Hepatocyte (in vitro differentiated cells): ENCODE results near the gene PRDM16. TPM values are rescaled to one million over a fixed set of nuclear protein-coding genes. Genes with fewer than 3 reads are reported as not detected.

Experiments
- DNase-seq: peaks from one replicate; pipeline ENCODE4 v3.0.0-alpha.2; 2016; ENCODE audit warnings: low spot score
- H2AFZ ChIP-seq: fragments of 200-600 bp; sonication (generic); 2 replicates; pipeline ENCODE4 v1.6.0; 2016; ENCODE audit warnings: antibody characterized with exemption, mild to moderate bottlenecking
- H3K27ac ChIP-seq: fragments of 200-600 bp; sonication (generic); 2 replicates; pipeline ENCODE4 v1.5.1; 2016; ENCODE audit warnings: mild to moderate bottlenecking
- H3K27me3 ChIP-seq: fragments of 200-600 bp; sonication (generic); 2 replicates; pipeline ENCODE4 v1.6.1; 2016
- H3K36me3 ChIP-seq: fragments of 200-600 bp; sonication (generic); replicated peaks from 2 replicates; pipeline ENCODE4 v1.5.1; 2016; ENCODE audit warnings: low read depth; ENCODE audit not compliant: insufficient read depth
- H3K4me1 ChIP-seq: fragments of 200-600 bp; sonication (generic); 2 replicates; pipeline ENCODE4 v1.5.1; 2016; ENCODE audit warnings: mild to moderate bottlenecking, moderate library complexity; ENCODE audit not compliant: insufficient read depth
- H3K4me2 ChIP-seq: fragments of 200-600 bp; sonication (generic); 2 replicates; pipeline ENCODE4 v1.6.0; 2016
- H3K4me3 ChIP-seq: fragments of 200-600 bp; sonication (generic); 2 replicates; pipeline ENCODE4 v1.5.1; 2016; ENCODE audit warnings: mild to moderate bottlenecking
- H3K79me2 ChIP-seq: fragments of 200-600 bp; sonication (generic); 2 replicates; pipeline ENCODE4 v1.6.0; 2017; ENCODE audit warnings: mild to moderate bottlenecking
- H3K9me2 ChIP-seq: fragments of 200-600 bp; sonication (generic); replicated peaks from 2 replicates; pipeline ENCODE4 v1.6.0; 2017; ENCODE audit warnings: mild to moderate bottlenecking; ENCODE audit not compliant: insufficient read depth
- H3K9me3 ChIP-seq: fragments of 200-600 bp; sonication (generic); 2 replicates; pipeline ENCODE4 v1.5.1; 2016; ENCODE audit warnings: low read depth, mild to moderate bottlenecking
- H4K20me1 ChIP-seq: fragments of 200-600 bp; sonication (generic); 2 replicates; pipeline ENCODE4 v1.6.0; 2016; ENCODE audit warnings: mild to moderate bottlenecking; ENCODE audit not compliant: insufficient read depth, poor library complexity, severe bottlenecking
- EZH2 ChIP-seq: fragments of 200-600 bp; sonication (generic); IDR thresholded peaks from 2 replicates; pipeline ENCODE4 v1.6.1; 2016; ENCODE audit warnings: antibody characterized with exemption, mild to moderate bottlenecking, borderline replicate concordance
- EZH2phosphoT487 ChIP-seq: fragments of 200-600 bp; sonication (generic); IDR thresholded peaks from one replicate; pipeline ENCODE4 v1.6.1; 2018; ENCODE audit warnings: antibody characterized with exemption, mild to moderate bottlenecking, low read depth, moderate library complexity; ENCODE audit not compliant: unreplicated experiment, severe bottlenecking
- WGBS: methylation state at CpG from one replicate; pipeline ENCODE4 v1.1.6; 2016; ENCODE audit warnings: low lambda C conversion rate; ENCODE audit errors: missing lambda C conversion rate; 5-methylcytosine and 5-hydroxymethylcytosine counted together
- polyA plus RNA-seq: library from polyadenylated mRNA; unstranded; fragments of >200 nt; fragmentation: Nextera tagmentation; extraction: Ambion mirVana; gene quantifications from 2 replicates; pipeline ENCODE4 v1.2.1, GENCODE V29; 2016
- total RNA-seq: library from RNA; depleted of rRNA; stranded (reverse); fragments of >200 nt; gene quantifications from 2 replicates; pipeline ENCODE4 v1.2.3, GENCODE V29; 2014
- TF ChIP-seq, protein P1 (sequence below): fragments of 200-600 bp; sonication (generic); IDR thresholded peaks from 2 replicates; pipeline ENCODE4 v1.5.1; 2016; ENCODE audit warnings: antibody characterized with exemption, mild to moderate bottlenecking; ENCODE audit not compliant: poor library complexity

The PRDM16 gene
- total and polyA plus RNA-seq, 2 experiments from 2014 or later: 8.1 to 9.9 TPM

DNA sequence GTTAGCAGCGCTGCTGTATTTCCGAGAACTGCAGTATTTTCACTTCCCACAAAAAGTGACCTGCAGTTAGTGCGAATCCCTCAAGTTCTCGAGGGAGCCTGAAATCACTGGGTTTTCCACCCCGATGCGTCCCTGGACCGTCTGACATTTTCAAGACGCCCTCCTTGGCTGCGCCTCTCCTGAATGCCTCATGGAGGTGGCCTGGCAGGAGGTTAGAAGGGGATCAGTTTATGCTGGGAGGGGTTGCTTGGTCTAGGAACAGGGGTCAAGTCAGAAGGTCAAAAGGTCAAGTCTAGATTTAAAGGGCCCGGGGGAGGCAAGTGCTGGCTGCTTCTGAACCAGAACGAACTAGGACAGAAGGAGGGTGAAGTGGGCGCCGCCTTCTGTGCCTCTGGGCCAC is 176.8 kb downstream of the PRDM16 start:
- H3K9me3 ChIP-seq: no peaks in the 10 kb centered on the region
- H3K27me3 ChIP-seq: peaks cover 20% of the 10 kb centered on the region
- H3K27ac ChIP-seq: no peak overlapping the region
- no peaks in the 10 kb centered on the region for H3K36me3 ChIP-seq
- no peak for DNase-seq
- H3K4me1 ChIP-seq: peaks cover 27% of the 10 kb centered on the region
- no peak overlapping the region for H3K4me3 ChIP-seq
- no peak for TF ChIP-seq EZH2phosphoT487
- TF ChIP-seq EZH2: no peak
- TF ChIP-seq, protein P1, sequence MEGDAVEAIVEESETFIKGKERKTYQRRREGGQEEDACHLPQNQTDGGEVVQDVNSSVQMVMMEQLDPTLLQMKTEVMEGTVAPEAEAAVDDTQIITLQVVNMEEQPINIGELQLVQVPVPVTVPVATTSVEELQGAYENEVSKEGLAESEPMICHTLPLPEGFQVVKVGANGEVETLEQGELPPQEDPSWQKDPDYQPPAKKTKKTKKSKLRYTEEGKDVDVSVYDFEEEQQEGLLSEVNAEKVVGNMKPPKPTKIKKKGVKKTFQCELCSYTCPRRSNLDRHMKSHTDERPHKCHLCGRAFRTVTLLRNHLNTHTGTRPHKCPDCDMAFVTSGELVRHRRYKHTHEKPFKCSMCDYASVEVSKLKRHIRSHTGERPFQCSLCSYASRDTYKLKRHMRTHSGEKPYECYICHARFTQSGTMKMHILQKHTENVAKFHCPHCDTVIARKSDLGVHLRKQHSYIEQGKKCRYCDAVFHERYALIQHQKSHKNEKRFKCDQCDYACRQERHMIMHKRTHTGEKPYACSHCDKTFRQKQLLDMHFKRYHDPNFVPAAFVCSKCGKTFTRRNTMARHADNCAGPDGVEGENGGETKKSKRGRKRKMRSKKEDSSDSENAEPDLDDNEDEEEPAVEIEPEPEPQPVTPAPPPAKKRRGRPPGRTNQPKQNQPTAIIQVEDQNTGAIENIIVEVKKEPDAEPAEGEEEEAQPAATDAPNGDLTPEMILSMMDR: no peak
- H4K20me1 ChIP-seq: no peaks in the 10 kb centered on the region
- WGBS: 83% methylated on average over 13 of the region's 13 CpGs
- no peak overlapping the region for H2AFZ ChIP-seq
- H3K9me2 ChIP-seq: no peaks in the 10 kb centered on the region
- H3K79me2 ChIP-seq: no peaks in the 10 kb centered on the region
- H3K4me2 ChIP-seq: no peak overlapping the region

GRCh38 chr1:3246251-3246650 is 177.2 kb downstream of the PRDM16 start:
- Histone ChIP-seq H3K4me3 (no peak overlapping the region), H3K36me3 (no peaks in the 10 kb centered on the region), H3K27me3 (peaks cover 20% of the 10 kb centered on the region), H3K79me2 (no peaks in the 10 kb centered on the region), H4K20me1 (no peaks in the 10 kb centered on the region), H3K9me2 (no peaks in the 10 kb centered on the region), H3K27ac (no peak overlapping the region), H3K9me3 (no peaks in the 10 kb centered on the region), H3K4me1 (peaks cover 32% of the 10 kb centered on the region), H3K4me2 (no peak overlapping the region), H2AFZ (no peak overlapping the region)
- no peak for DNase-seq
- TF ChIP-seq, protein P1: no peak
- TF ChIP-seq EZH2 (no peak), EZH2phosphoT487 (no peak)
- 93% methylated on average over 16 of the region's 16 CpGs for WGBS

DNA sequence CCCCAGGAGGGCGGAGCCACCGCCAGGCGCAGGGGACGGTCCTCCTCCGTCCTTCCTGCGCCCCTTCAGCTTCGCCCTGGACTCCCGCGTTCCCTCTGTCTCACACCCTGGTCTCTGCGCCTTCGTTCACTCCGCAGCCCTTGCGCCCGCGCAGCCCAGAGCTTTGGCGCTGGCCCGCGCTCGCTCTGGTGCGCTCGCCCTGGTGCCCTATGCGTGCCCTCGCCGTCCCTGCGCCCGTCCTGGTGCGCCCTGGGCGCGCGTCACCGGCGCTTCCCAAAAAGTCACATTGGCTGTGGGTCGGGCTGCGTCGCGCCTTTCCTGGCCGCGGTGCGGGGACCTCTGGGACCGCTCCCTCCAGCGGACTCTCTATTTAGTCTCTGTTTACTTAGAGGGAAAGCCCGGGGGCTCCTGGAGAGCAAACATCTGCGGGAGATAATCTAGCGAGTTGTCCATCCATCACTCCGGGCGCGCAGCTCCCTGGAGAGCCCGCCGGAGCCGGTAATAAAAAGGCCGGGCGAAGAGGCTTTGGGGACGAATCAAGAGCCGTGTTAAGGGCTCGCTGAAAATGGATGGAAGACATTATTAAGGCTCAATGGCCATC is 178.6 kb downstream of the PRDM16 start:
- Histone ChIP-seq H3K27ac (no peak overlapping the region), H4K20me1 (no peaks in the 10 kb centered on the region), H3K4me1 (peaks cover 37% of the 10 kb centered on the region), H2AFZ (no peak overlapping the region), H3K4me3 (no peak overlapping the region), H3K27me3 (peaks cover 20% of the 10 kb centered on the region), H3K4me2 (peak overlapping the region; percentile 71), H3K9me3 (no peaks in the 10 kb centered on the region), H3K9me2 (no peaks in the 10 kb centered on the region), H3K36me3 (no peaks in the 10 kb centered on the region), H3K79me2 (no peaks in the 10 kb centered on the region)
- no peak for DNase-seq
- 10% methylated on average over 49 of the region's 55 CpGs for WGBS
- TF ChIP-seq EZH2phosphoT487 (no peak), EZH2 (no peak)
- TF ChIP-seq, protein P1: no peak
